K562 (cell line): ENCODE measurements around the gene CFAP69. TPM values are rescaled to one million over a fixed set of nuclear protein-coding genes. Genes with fewer than 3 reads are reported as not detected.

Source experiments
- STAT6 ChIP-seq: sonication (generic); formaldehyde crosslinking; IDR thresholded peaks from 2 replicates; pipeline ENCODE4 v1.8.1; 2023; ENCODE audit warnings: mild to moderate bottlenecking, missing genetic modification reagents
- ZNF592 ChIP-seq: fragments of 450-650 bp; IDR thresholded peaks from 2 replicates; pipeline ENCODE4 v1.6.1; 2017; ENCODE audit warnings: antibody characterized with exemption, mild to moderate bottlenecking
- polyA plus RNA-seq, 8 experiments: library from polyadenylated mRNA; depleted of rRNA in 4 of 8; stranded (reverse) in 5 of 8; unstranded in 3 of 8; fragments of >200 nt; fragmentation: Nextera tagmentation in 2 of 8; fragmentation: Illumina TruSeq in 1 of 8; extraction: Ambion mirVana in 2 of 8; extraction: Trizol in 1 of 8; gene quantifications; 2 replicates each; pipeline versions ENCODE4 v1.2.1 to v1.2.3, GENCODE V29; 2011 to 2014; ENCODE audit warnings: inconsistent platforms in 1 of 8, missing spikeins in 1 of 8
- total RNA-seq, 7 experiments: library from RNA; depleted of rRNA in 6 of 7; stranded (reverse); fragments of >200 nt in 6 of 7; fragmentation: Illumina TruSeq in 2 of 7; extraction: Trizol in 2 of 7; gene quantifications; 2 replicates each; pipeline versions ENCODE4 v1.2.1 to v1.2.3, GENCODE V29; 2011 to 2021; ENCODE audit warnings: low replicate concordance in 1 of 7

Gene CFAP69
- total and polyA plus RNA-seq, 9 of the 15 experiments (the other 6 are each of a cell fraction or from before 2014, with no cell fraction given), result 0.24 to 5.1 (median 1.7) TPM

- TF ChIP-seq STAT6 (CRISPR knock-in tag) (no peak), ZNF592 (peak; percentile 36)
These were observed 5.2 kb upstream of the CFAP69 start (continued) for GRCh38 chr7:90239625-90240228.
